NT2/D1 (cell line): ENCODE data around the gene JRKL.

Source experiments
- YY1 ChIP-seq: IDR thresholded peaks from 2 replicates; pipeline ENCODE4 v1.6.1; 2011; ENCODE audit not compliant: insufficient read length, insufficient read depth
- ZNF274 ChIP-seq: IDR thresholded peaks from 2 replicates; pipeline ENCODE4 v1.6.1; 2011; ENCODE audit warnings: mild to moderate bottlenecking, low read depth, low read length

- no peak for TF ChIP-seq ZNF274
- no peak for TF ChIP-seq YY1
Measured at GRCh38 chr11:96342014-96342960, 47.5 kb upstream of the JRKL start.
